HepG2 (cell line): ENCODE measurements around the gene NSMCE1. TPM values are rescaled to one million over a fixed set of nuclear protein-coding genes. Genes with fewer than 3 reads are reported as not detected.

Experiments
- ARID2 ChIP-seq: sonication (generic); formaldehyde crosslinking; IDR thresholded peaks from 2 replicates; pipeline ENCODE4 v1.8.1; 2022; ENCODE audit warnings: mild to moderate bottlenecking, missing genetic modification reagents, borderline replicate concordance
- ATF6 ChIP-seq: sonication (generic); formaldehyde crosslinking; conservative IDR thresholded peaks from 2 replicates; pipeline ENCODE4 v1.4.0; 2020; ENCODE audit warnings: missing genetic modification reagents
- BRF2 ChIP-seq: sonication (generic); formaldehyde crosslinking; IDR thresholded peaks from 2 replicates; pipeline ENCODE4 v1.8.1; 2022; ENCODE audit warnings: mild to moderate bottlenecking, missing genetic modification reagents
- EP300 ChIP-seq, 3 experiments: sonication (generic) in 1 of 3; formaldehyde crosslinking in 1 of 3; IDR thresholded peaks; 2 replicates each; pipeline versions ENCODE4 v1.5.1 to v1.6.1; 2011 to 2020; ENCODE audit warnings: low read depth in 2 of 3, low read length in 2 of 3, borderline replicate concordance in 1 of 3, improper control_type of control experiment in 1 of 3, mild to moderate bottlenecking in 1 of 3, missing genetic modification reagents in 1 of 3, moderate library complexity in 1 of 3
- FOXP4 ChIP-seq: sonication (generic); formaldehyde crosslinking; IDR thresholded peaks from 2 replicates; pipeline ENCODE4 v1.4.0; 2020; ENCODE audit warnings: missing genetic modification reagents
- HCFC1 ChIP-seq: fragments of 150-350 bp; IDR thresholded peaks from 2 replicates; pipeline ENCODE4 v1.6.1; 2014; ENCODE audit warnings: low read depth, low read length
- HDAC1 ChIP-seq: sonication (generic); formaldehyde crosslinking; IDR thresholded peaks from 2 replicates; pipeline ENCODE4 v1.5.1; 2020; ENCODE audit warnings: mild to moderate bottlenecking, missing genetic modification reagents
- HDAC2 ChIP-seq: sonication (generic); formaldehyde crosslinking; IDR thresholded peaks from 2 replicates; pipeline ENCODE4 v1.4.0; 2020; ENCODE audit warnings: missing genetic modification reagents
- LRRFIP1 ChIP-seq: sonication (generic); formaldehyde crosslinking; conservative IDR thresholded peaks from 2 replicates; pipeline ENCODE4 v1.4.0; 2020; ENCODE audit warnings: missing genetic modification reagents
- MTA3 ChIP-seq: sonication (generic); formaldehyde crosslinking; IDR thresholded peaks from 2 replicates; pipeline ENCODE4 v1.4.0; 2020; ENCODE audit warnings: missing genetic modification reagents
- NR2F6 ChIP-seq, 2 experiments: IDR thresholded peaks; 2 replicates each; pipeline ENCODE4 v1.6.1; 2016; ENCODE audit warnings: antibody characterized with exemption in 1 of 2, mild to moderate bottlenecking in 1 of 2
- PLRG1 ChIP-seq: fragments of 450-650 bp; conservative IDR thresholded peaks from 2 replicates; pipeline ENCODE4 v1.6.1; 2016
- SOX5 ChIP-seq: IDR thresholded peaks from 2 replicates; pipeline ENCODE4 v1.6.1; 2016; ENCODE audit warnings: borderline replicate concordance
- SRY ChIP-seq: sonication (generic); formaldehyde crosslinking; IDR thresholded peaks from 2 replicates; pipeline ENCODE4 v1.8.0; 2022; ENCODE audit warnings: mild to moderate bottlenecking, missing genetic modification reagents
- THRA ChIP-seq: sonication (generic); formaldehyde crosslinking; IDR thresholded peaks from 2 replicates; pipeline ENCODE4 v1.4.0; 2020; ENCODE audit warnings: missing genetic modification reagents, borderline replicate concordance
- ZC3H4 ChIP-seq: sonication (generic); formaldehyde crosslinking; IDR thresholded peaks from 2 replicates; pipeline ENCODE4 v1.4.0; 2020; ENCODE audit warnings: missing genetic modification reagents, borderline replicate concordance
- ZNF484 ChIP-seq: sonication (generic); formaldehyde crosslinking; IDR thresholded peaks from 2 replicates; pipeline ENCODE4 v1.5.1; 2020; ENCODE audit warnings: mild to moderate bottlenecking, low read depth, missing genetic modification reagents, borderline replicate concordance
- polyA plus RNA-seq, 8 experiments: library from polyadenylated mRNA; depleted of rRNA in 3 of 8; stranded (reverse) in 7 of 8; unstranded in 1 of 8; fragments of >200 nt; fragmentation: Illumina TruSeq in 4 of 8; extraction: Trizol in 4 of 8; gene quantifications; 2 replicates each; pipeline versions ENCODE4 v1.2.1 to v1.2.3, GENCODE V29; 2011 to 2016; ENCODE audit warnings: low read depth in 4 of 8, missing spikeins in 1 of 8, mixed read lengths in 1 of 8; ENCODE audit not compliant: insufficient read depth in 1 of 8
- total RNA-seq, 5 experiments: library from RNA; depleted of rRNA; stranded (reverse); fragments of >200 nt; fragmentation: Illumina TruSeq; extraction: Trizol; gene quantifications; 2 replicates each; pipeline ENCODE4 v1.2.3, GENCODE V29; 2016; ENCODE audit warnings: low read depth in 1 of 5
- TF ChIP-seq, protein P1 (sequence below): IDR thresholded peaks from 2 replicates; pipeline ENCODE4 v1.6.1; 2016; ENCODE audit warnings: low read depth, control low read depth

The NSMCE1 gene
- total and polyA plus RNA-seq, 2 of the 13 experiments (the other 11 are each of a cell fraction or from before 2014, with no cell fraction given), result 42.7 to 52.9 TPM

DNA sequence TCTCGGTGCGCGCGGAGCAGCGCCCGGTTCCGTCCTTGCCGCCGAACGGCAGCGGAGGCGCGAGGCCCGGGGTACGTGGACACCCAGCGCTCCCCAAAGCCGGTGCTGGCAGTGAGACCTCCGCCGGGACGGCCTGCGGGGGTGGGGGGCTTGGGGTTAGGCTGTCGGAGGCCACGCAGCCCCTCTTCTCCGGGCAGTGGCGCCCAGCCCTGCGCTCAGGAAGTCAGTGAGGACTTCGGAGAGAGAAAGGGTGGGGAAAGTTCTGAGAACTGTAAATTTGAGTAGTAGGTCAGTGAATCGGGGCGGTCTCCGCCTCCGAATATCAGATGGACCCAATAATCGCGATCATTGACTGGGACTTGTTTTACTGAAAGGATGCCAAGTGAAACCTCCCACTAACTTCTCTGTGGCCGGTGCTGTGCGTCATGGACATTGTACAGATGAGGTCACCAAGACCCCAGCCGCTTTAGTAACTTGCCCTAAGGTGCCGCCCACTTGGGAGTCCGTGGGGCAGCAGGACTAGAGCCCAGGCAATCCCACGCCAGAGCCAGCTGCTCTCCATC, 45.7 kb upstream of the NSMCE1 start (continued):
- no peak for TF ChIP-seq LRRFIP1 (CRISPR knock-in tag)
- no peak for TF ChIP-seq MTA3 (CRISPR knock-in tag)
- no peak for TF ChIP-seq THRA
- no peak for TF ChIP-seq SRY (CRISPR knock-in tag)
- no peak; the same call in 1 of the 2 replicates for TF ChIP-seq ZC3H4 (CRISPR knock-in tag)
- TF ChIP-seq ATF6 (CRISPR knock-in tag), result no peak
- no peak for TF ChIP-seq SOX5 (CRISPR knock-in tag)
- TF ChIP-seq, protein P1, sequence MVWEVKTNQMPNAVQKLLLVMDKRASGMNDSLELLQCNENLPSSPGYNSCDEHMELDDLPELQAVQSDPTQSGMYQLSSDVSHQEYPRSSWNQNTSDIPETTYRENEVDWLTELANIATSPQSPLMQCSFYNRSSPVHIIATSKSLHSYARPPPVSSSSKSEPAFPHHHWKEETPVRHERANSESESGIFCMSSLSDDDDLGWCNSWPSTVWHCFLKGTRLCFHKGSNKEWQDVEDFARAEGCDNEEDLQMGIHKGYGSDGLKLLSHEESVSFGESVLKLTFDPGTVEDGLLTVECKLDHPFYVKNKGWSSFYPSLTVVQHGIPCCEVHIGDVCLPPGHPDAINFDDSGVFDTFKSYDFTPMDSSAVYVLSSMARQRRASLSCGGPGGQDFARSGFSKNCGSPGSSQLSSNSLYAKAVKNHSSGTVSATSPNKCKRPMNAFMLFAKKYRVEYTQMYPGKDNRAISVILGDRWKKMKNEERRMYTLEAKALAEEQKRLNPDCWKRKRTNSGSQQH, result peak; percentile 24; the same call in 1 of the 2 replicates
- no peak for TF ChIP-seq HDAC1 (CRISPR knock-in tag)
- no peak for TF ChIP-seq ZNF484 (CRISPR knock-in tag)
- no peak for TF ChIP-seq EP300 (IDR thresholded peaks at IDR 0.05; ENCODE audit: low read depth in 2 of 2, low read length in 2 of 2)
- 0 out of 2 replicates have a peak, but pooled peaks have one; percentile 38 for TF ChIP-seq EP300 (CRISPR knock-in tag; IDR thresholded peaks at IDR 0.05; ENCODE audit: borderline replicate concordance)
- no peak for TF ChIP-seq PLRG1
- TF ChIP-seq HDAC2, result peak; percentile 24; the same call in 1 of the 2 replicates
- 0 out of 2 replicates have a peak, but pooled peaks have one; percentile 38 for TF ChIP-seq BRF2 (CRISPR knock-in tag)
- TF ChIP-seq FOXP4 (CRISPR knock-in tag), result no peak
- no peak for TF ChIP-seq ARID2
- no peak for TF ChIP-seq NR2F6 (IDR thresholded peaks at IDR 0.05)
- TF ChIP-seq NR2F6 (CRISPR knock-in tag; IDR thresholded peaks at IDR 0.05), result no peak
- TF ChIP-seq HCFC1, result no peak
